Measurements from ENCODE around the gene IL18BP.

The IL18BP gene

GRCh38 chr11:72012897-72013721 lies 14.4 kb downstream of the IL18BP start:
- DNase-seq (ENCODE audit: low read depth), result no peak

DNA sequence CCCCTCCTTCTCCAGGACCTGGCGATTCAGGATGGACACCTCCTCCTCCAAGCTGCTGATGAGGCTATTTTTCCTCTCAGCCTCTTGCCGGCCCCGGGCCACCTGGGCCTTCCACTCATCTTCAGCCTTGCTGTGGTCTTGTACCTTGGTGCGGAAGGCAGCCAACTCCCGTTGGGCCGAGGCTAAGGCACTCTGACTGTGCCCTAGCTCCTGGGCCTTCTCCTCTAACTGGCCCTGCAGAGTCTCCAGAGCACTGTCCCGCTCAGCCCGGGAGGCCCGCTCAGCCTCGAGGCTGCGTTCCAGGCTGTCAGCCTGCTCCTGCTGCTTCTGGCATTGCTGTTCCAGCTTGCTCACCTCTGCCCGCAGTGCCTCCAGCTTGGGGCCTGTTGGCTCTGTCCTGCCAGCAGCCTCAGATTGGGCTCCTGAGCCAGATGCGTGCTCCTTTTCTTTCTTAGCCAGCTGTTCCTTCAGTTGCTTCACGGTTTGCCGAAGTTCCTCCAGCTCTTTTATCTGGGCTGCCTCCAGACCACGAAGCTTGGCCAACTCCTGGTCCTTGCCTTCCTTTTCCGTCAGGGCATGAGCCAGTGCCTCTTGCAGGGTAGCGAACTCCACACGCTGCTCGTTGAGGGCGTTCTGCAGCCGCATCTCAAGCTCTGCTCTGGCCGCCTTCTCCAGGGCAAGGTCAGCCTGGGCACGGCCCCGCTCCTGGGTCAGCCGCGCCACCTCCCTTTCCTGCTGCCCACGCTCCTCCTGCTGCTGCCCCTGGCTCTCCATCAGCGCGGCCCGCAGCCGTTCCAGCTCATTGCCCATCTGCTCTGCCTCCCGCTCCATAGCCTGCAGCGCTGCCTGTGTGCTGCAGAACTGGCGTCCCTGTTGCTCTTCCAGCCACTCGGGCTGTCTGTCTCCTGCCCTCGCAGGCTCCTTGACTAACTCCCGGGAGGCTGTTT lies 15.3 kb downstream of the IL18BP start:
- no peak for DNase-seq (ENCODE audit: low read depth)

- DNase-seq (ENCODE audit: low read depth), result no peak
Measured at GRCh38 chr11:72014761-72015320, 16.1 kb downstream of the IL18BP start.

- DNase-seq (ENCODE audit: low read depth), result no peak
Measured at GRCh38 chr11:72015511-72016061, 16.9 kb downstream of the IL18BP start.

DNA sequence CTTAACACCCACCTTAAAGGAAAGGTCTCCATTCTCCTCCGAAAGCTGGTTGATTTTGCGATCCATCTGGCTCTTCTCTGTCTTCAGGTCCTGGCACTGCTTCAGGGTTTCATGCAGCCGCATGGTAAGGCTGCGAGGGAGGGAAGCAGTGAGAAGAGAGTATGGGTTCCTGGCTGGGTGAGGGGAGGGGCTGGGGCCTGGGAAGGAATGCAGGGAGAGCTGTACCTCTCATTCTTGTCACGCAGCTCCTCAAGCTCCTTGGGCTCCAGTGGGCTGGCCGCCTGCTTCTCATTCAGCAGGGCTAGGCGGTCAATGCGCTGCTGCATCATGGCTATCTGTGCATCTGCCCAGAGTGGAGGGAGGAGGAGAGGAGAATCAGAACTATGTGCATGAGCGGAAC lies 19.5 kb downstream of the IL18BP start:
- DNase-seq (ENCODE audit: low read depth), result no peak

DNA sequence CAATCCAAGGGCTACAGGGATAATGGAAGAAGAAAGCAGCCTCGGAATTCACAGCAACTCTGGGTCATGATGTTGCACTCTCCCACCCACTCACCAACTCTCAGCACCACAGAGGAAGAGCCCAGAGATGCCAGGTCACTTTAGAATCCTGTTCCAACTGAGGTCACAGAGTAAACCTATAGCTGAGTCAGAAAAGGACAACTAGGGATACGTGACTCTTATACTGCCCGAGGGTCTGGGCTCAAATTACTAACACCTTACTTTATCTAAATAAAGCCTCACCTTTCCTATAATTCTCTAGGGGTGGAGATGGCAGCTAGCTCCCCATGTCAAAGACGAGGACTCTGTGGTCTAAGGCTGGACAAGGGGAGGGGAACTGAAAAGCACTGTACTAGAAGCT lies 24.6 kb downstream of the IL18BP start:
- DNase-seq (ENCODE audit: low read depth), result no peak

DNA sequence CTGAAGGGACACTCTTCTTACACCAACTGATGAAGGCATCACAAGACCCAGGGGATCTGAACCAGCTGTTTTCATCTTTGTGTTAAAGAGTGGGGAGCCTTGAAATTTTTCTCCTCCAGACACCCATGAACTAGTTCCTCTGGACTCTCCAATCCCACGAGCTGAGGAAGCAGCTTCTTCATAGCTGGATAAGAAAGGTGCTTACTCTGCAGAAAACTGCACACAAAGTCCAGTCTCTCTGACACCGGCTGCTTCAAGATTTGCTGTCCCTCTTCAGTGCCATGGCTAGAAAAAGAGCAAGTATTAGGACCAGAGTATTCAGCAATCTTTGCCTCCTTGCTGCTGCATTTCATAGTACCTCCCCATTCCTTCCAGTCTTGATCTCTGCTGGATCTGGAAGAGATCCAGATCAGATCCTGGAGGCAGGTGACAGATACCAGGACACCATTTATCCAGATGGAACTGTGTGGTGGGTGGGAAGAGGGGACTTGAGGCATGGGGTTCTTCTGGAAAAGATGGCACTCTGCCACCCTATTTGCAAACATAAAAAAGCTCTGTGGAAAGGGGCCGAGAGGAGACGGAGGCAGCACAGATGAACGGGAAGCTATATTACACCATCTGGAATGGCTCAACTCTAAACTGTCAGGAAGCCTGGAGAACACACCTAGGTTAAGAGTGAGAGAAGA lies 25.5 kb downstream of the IL18BP start:
- DNase-seq (ENCODE audit: low read depth), result no peak

DNA sequence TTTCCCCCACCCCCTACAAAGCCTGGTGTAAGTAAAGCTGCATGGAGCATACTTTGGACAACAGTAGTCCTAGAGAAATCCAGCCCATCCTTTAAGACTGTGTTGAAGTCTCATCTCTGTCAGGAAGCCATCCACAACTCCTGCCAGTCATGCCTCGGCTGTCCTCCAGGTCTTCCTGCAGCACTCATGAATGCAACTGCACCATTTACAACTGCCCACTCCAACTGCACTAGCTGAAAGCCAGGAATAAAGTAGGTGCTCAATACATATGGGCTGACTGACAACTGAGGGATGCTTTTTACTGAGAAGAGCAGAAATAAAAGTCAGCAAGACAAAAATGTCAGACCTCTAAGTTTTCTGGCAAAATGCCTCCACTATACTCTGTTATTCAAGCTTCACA lies 27.4 kb downstream of the IL18BP start:
- DNase-seq (ENCODE audit: low read depth), result no peak

GRCh38 chr11:72030472-72031045 lies 31.9 kb downstream of the IL18BP start:
- no peak for DNase-seq (ENCODE audit: low read depth)

- no peak for DNase-seq (ENCODE audit: low read depth)
Measured at GRCh38 chr11:72036687-72037086, 38.0 kb downstream of the IL18BP start.

DNA sequence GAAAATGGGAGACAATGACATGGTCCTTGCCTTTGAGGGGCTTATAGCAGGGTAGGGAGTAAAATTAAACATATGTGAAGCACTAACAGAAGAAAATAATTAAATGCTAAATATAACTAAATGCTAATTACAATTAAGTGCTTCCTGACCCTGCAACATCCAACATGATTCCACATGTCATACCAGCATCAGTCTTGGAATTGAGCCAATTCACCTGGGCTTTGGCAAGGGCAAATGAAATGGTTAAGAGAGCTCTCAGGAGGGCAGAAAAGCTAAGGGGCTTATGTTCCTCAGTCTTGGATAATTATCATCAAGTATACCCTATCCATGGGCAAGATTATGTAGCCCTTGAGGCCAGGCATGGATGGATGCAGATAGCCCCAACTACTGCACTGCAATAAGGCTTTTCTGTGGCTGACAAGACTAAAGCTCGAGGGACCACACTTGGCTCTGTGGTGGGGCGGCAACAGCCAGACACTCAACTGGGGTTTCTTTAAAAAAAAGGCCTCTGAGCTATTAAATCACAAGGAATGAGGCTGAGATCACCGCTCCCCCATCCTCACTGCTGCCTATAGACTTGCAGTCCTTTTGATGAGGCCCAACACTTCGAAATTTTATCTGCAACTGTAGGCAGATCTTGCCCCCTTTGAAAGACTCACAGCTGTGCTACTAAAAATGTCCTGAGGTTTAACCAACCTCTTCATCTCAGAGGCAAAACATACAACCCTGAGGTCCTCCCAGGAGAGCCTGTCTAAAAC lies 39.0 kb downstream of the IL18BP start:
- no peak for DNase-seq (ENCODE audit: low read depth)

DNA sequence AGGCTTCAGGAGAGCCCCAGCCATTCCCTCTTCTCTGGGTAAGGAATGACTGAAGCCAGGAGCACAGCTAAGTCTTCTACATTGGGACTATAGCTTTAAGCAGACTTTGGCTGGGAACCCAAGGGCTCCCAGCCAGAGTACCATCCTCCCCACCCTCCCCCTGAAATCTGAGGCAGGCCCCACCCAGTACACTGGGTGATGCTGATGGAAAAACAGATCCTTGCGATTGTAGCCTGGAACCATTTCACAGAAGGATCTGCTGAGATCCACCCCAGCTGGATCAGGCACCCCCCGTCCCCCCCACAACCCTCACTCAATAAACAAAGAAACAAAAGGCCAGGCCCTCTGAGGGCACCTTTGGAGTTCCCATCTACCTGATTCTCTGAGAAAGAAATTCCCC lies 39.8 kb downstream of the IL18BP start:
- DNase-seq (ENCODE audit: low read depth), result no peak

- no peak for DNase-seq (ENCODE audit: low read depth)
Measured at GRCh38 chr11:72039031-72039855, 40.5 kb downstream of the IL18BP start.

- DNase-seq (ENCODE audit: low read depth), result no peak
Measured at GRCh38 chr11:72039856-72040401, 41.2 kb downstream of the IL18BP start.

DNA sequence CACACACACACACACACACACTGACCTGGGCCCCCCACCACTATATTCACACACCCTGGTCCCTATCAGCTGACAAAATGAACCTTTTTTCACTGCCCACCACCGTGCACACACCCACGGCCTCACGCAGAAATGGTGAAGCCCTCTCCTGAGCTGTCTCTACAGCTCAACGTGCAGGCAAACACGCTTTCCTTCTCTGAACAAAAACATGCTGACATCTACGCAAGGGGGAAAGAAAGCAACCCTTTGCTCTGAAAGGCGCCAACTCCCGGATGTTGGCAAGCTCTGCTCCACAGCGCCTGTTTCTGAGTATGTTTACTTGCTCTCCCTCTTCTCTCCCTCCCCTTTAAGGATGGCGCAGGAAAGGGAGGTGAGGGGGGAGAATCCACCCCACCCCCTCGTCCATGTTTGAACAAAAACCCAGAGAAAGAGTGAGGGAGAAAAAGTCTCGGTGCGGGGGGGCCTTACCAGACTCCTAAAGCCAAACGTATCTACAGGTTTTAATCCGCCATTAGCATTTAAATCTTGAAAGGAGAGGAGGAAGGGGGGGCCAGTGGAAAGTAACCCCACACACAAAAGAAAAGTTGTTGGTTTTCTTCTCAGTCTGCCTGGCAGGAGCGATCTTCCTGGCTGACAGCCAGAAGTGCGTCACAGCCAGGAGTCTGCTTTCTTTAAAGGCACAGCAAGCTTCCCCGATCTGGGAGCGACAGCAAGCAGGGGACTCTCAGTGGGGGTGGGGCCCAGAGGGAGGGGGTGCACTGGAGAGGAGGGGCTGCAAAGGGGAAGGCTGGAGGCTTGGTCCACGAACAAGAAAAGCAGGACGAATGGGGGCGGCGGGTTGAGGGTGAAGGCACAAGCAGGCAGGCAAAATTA lies 42.0 kb downstream of the IL18BP start:
- peak; percentile 61 for DNase-seq (ENCODE audit: low read depth)

- DNase-seq (ENCODE audit: low read depth), result no peak
Measured at GRCh38 chr11:72041364-72042063, 42.8 kb downstream of the IL18BP start.

- DNase-seq (ENCODE audit: low read depth), result no peak
Measured at GRCh38 chr11:72042064-72042745, 43.5 kb downstream of the IL18BP start.

All from stimulated activated CD4-positive, alpha-beta T cell treated with anti-CD3 and anti-CD28 coated beads, Interleukin-2, amount 100 ng/mL, for 4 hours (primary cell).